ENCODE measurements around the gene MRPL10.
"Not testable (repeated sequence)": the region's sequence is repeated elsewhere in the genome, so short reads cannot be mapped to it uniquely, and the experiment has no call there.

The MRPL10 gene

DNA sequence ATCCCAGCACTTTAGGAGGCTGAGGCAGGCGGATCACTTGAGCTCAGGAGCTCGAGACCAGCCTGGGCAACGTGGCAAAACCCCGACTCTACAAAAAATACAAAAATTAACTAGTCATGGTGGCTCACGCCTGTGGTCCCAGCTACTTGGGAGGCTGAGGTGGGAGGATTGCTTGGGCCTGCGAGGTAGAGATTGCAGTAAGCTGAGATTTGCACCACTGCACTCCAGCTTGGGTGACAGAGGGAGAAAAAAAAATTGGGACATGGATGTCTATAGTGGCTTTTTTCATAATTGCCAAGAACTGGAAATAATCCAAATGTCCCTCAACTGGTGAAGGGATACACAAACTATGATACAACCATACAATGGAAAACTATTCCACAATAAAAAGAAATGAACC, 38.4 kb downstream of the MRPL10 start:
- no peak for DNase-seq (ENCODE audit: low read depth in 2 of 2)

DNA sequence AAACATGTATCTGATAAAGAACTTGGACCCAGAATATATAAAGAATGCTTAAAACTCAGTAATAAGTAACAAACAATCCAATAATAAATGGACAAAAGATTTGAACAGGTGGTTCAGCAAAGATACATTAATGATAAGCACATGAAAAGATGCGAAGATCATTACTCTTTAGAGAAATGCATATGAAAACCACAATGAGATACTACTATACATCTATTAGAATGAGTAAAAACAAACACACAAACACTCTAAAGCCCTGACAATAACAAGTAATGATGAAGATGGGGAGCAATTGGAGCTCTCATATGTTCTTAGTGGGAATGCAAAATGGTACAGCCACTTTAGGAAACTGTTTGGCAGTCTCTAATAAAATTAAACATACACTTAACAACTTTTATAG, 38.9 kb downstream of the MRPL10 start:
- no peak for DNase-seq (ENCODE audit: low read depth in 2 of 2)

DNA sequence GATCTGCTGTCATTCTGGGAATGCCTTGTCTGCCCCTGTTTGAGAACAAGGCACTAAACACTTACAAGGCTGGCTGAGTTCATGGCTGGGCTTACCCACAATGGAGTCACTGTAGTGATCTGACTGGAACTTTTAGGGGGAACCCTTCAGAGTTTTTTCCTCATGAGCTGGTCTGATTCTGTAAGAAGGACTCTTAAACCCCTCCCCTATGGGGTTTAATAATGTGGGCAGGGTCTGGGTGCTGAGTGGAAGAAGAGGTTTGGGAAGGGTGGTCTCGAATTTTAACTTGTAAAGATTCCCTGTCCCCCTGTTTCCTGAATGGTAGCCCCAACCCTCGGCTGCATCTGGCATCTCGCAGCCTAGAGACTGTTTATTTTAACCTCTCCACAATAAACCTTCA, 40.3 kb downstream of the MRPL10 start:
- DNase-seq (ENCODE audit: low read depth in 2 of 2): no peak

DNA sequence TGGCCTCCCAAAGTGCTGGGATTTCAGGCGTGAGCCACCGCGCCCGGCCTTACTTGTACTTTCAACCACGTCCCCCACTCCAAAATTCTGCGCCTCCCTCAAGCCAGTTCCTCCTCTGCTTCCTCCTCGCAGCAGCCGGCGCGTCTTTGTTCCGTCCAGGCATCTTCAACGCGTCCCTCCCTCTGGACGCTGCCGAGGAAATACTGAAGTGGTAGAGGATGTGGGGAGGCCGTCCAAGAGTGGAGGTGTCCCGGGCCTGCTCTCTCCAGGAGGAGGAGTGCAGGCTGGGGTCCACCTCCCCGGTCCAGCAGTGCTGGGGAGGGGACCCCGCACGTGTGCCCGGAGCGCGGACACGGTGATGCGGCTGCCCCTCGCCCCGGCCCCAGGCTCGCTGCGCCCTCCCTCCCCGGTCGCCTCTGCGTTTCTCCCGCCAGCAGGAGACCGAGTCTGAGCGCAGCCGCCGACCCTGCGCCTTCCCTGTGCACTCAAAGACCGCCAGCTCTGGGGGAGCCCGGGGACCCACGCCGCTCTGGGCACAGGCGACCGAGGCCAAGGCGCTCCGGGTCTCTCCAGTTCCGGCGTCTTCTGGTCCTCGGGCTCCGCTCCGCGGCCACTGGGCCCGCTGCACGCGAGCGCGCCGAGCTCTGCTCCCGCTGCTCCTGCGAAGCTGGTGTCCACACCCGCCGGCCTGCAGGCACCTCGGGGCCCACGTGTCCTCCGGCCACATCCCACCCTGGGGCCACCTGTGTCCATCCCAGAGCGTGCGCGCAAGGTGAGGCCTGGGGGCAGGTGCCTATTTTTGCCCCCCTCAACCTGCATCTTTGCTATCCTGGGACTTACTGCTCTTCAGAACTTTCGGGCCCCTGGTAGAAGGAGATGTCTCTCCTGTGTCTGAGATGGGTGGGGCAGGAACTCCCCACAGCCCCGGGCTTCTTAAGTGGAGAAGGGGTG, 41.5 kb downstream of the MRPL10 start:
- DNase-seq (ENCODE audit: low read depth in 2 of 2): no peak

DNA sequence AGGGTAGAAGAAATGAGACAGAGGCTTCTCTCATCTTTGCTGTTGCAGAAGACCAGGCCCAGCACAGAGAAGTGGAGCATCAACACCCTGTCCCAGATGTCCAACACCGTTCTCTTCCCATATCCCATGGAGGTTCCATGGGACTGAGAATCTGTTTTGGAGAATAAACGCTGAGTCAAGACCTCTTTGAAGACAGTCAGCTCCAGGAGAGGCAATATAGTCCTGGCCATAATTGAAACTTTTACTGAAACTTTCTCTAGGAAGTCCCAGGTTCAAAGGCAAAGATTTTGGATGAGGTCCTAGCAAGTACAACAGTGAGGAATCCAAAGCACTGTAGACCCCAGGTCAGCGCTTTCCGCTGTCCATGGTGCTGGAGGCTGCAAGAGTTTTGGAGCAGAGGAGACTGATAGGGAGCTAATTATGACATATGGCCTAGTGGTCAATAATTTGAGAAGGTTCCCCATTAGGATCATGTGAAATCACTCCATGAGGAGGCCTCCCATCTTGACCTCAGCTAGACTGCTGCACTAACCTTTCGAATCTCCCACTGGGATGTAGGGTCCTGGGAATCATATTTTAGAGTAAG, 45.7 kb downstream of the MRPL10 start:
- DNase-seq (ENCODE audit: low read depth in 2 of 2): peak in 1 of 2 experiments; percentile 7

DNA sequence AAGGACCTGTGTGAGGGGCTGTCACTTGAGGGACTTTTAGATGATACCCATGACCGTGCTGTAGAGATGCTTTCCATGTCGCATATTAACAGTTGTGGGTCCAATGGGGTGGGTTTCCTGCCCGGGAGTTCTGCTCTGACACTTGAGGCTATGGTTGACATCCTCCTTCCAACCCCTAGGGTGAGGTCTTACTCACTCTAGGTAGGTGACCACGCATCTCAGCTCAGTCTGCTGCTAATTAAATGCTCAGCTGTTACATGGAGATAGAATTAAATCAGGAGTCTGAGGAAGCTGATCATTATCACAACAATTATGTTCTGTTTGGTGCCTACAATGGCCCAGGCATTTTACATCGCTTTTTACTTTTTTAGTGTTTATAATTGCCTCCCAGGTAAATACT, 49.9 kb downstream of the MRPL10 start:
- DNase-seq (ENCODE audit: low read depth in 2 of 2): no peak

DNA sequence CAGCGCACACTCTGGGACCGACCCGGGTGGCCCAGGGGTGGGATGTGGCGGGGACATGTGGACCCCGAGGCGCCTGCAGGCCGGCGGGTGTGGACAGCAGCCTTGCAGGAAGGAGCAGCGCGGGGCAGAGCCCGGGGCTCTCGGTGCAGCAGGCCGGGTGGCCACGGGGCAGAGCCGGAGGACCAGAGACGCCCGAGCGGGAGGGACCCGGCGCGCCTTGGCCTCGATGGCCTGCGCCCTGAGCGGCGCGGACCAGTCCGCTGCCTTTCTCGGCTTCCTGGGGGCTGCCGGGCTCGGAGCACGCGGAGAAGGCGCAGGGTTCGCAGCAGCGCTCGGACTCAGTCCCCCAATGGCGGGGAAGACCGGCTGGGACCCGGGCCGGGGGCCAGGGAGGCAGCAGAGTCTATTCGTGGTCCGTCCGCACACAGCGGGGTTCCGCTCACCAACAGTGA, 53.1 kb downstream of the MRPL10 start:
- no peak for DNase-seq (ENCODE audit: low read depth in 2 of 2)

DNA sequence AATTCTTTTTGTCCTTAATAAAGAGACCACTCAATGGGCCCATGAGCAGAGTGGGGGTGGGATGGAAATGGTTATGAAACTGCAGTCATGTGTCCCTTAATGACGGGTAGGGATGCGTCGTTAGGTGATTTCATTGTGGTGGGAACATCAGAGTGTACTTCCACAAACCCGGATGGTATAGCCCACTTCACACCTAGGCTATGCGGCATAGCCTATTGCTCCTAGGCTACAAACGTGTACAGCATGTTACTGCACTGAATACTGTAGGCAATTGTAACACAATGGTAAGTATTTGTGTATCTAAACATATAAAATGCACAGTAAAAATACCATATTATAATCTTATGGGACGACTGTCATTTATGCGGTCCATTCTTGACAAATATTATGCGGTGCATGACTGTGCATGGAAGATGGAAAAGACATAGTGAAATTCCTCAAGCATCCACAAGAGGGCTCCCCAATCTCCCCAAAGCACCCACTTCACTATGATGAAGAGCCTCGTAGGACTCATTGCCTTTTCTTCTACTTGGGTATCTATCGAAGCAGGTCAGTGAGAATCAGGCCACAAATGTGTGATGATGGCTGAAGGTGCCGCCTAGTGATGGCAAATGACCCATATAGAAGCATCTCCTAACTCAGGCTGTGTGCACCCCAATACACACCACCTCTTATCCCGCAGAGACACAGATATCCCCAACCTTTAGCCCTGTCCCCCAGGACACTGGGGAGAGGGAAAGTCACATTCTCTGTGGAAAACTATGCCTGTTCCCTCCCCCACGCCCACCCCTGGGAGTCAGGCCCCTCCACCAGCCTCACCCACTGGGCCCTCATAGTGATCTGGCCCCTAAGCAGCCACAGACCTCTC, 54.8 kb downstream of the MRPL10 start:
- DNase-seq (ENCODE audit: low read depth in 2 of 2): peak in 1 of 2 experiments; percentile 7

DNA sequence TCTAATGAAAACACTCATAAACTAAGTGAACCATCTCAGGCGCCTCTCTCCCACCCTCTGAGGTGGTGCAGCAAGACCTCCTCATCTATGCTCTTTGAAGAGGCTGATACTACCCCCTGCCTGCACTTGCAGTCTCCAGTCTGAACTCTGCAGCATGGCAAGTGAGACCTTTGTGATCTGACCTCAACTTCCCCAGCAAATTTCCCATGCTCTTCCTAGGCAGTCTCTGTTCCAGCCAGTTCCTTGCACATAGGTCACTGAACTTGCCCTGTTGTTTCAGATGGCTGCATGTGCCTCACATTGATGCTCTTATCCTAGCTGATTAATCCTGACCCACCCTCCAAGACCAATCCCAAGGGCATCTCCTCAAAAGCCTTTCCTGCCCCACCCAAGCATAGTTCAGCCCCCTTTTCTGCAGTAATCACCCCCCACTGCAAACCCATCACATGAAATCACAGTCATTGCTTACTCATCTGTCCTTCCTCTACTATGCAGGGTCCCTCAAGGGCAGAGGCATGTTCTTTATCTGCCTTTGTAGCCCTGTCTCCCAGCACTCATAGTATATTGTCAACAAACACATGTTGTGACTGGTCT, 56.3 kb downstream of the MRPL10 start:
- DNase-seq (ENCODE audit: low read depth in 2 of 2): no peak

DNA sequence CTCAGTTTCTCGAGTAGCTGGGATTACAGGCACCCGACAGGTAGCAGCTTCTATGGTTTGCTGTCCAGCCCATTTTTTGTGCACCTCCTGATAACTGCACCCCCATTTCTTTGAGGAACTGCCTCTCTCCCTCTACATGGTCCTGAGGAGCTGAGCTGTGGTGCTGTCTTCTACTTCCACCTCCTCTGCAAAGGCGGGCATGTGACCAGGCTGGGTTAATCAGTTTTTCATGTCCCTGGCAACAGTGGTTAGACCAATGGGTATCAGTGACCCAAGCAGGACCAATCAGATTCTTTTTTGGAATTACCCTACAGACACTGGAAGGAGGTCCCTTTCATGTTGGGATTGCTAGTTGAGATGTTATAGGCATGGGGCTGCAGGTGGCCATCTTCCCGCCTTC, 57.0 kb downstream of the MRPL10 start:
- no peak for DNase-seq (ENCODE audit: low read depth in 2 of 2)

DNA sequence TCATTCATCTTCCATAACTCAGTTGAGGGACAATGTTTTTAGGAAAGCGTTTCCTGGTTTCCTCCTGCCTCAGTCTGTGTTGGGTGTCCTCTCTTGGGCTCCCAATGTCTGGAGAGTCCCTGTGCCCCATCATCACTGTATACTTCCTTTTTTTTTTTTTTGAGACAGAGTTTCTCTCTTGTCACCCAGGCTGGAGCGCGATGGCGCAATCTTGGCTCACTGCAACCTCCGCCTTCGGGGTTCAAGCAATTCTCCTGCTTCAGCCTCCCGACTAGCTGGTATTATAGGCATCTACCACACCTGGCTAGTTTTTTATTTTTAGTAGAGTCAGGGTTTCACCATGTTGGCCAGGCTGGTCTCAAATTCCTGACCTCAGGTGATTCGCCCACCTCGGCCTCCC, 57.7 kb downstream of the MRPL10 start:
- not testable (repeated sequence) for DNase-seq (ENCODE audit: low read depth in 2 of 2)

Data from fibroblast of skin of left quadriceps (primary cell).